Vagina (tissue), 2 donors: ENCODE data around the gene FAF1.

Source experiments
- POLR2A ChIP-seq, 2 donors: fragments of 450-650 bp; IDR thresholded peaks; one replicate each; pipeline ENCODE4 v1.6.1; 2017; ENCODE audit warnings: antibody characterized with exemption in 2 of 2, mild to moderate bottlenecking in 2 of 2, moderate library complexity in 2 of 2
- POLR2AphosphoS5 ChIP-seq, 2 donors: sonication (generic); formaldehyde crosslinking; IDR thresholded peaks; one replicate each; pipeline ENCODE4 v1.9.0; 2017; ENCODE audit warnings: antibody characterized with exemption in 2 of 2, mild to moderate bottlenecking in 2 of 2, low read depth in 1 of 2; ENCODE audit not compliant: insufficient read depth in 1 of 2
- TF ChIP-seq, protein P1 (sequence below), 3 experiments: fragments of 450-650 bp in 2 of 3; fragments of 200-600 bp in 1 of 3; sonication (generic) in 1 of 3; IDR thresholded peaks; one replicate each; pipeline ENCODE4 v1.5.1; 2017 to 2019; ENCODE audit warnings: antibody characterized with exemption in 3 of 3, mild to moderate bottlenecking in 2 of 3, moderate library complexity in 2 of 3

DNA sequence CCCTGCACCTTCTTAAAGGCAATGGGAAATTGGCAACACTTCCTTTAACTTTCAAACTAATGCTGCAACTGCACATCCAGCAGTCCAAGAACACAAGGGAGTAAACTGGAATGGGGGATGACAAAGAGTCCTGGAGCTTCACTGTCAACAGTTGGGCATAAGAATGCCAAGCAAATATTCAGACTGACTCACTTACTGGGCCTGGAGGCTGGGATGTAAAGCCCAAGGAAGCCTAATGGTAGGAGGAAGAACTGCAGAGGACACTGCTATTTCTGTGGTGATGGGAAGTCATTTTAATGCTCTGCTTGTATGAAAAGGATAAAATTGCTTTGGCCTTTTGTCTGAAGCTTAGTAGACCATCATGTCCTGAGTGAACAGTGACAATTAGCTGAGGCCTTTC is 521.1 kb downstream of the FAF1 start:
- TF ChIP-seq, protein P1, sequence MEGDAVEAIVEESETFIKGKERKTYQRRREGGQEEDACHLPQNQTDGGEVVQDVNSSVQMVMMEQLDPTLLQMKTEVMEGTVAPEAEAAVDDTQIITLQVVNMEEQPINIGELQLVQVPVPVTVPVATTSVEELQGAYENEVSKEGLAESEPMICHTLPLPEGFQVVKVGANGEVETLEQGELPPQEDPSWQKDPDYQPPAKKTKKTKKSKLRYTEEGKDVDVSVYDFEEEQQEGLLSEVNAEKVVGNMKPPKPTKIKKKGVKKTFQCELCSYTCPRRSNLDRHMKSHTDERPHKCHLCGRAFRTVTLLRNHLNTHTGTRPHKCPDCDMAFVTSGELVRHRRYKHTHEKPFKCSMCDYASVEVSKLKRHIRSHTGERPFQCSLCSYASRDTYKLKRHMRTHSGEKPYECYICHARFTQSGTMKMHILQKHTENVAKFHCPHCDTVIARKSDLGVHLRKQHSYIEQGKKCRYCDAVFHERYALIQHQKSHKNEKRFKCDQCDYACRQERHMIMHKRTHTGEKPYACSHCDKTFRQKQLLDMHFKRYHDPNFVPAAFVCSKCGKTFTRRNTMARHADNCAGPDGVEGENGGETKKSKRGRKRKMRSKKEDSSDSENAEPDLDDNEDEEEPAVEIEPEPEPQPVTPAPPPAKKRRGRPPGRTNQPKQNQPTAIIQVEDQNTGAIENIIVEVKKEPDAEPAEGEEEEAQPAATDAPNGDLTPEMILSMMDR (IDR thresholded peaks at IDR 0.05): no peak
- TF ChIP-seq POLR2A (IDR thresholded peaks at IDR 0.05): no peak
- TF ChIP-seq POLR2AphosphoS5 (IDR thresholded peaks at IDR 0.05; ENCODE audit: insufficient read depth in 1 of 2, low read depth in 1 of 2): no peak
